Stimulated activated CD4-positive, alpha-beta T cell treated with anti-CD3 and anti-CD28 coated beads, Interleukin-4, amount 100 ng/mL, for 48 hours (primary cell): ENCODE data around the gene OLAH.
"Not testable (repeated sequence)": the region's sequence is repeated elsewhere in the genome, so short reads cannot be mapped to it uniquely, and the experiment has no call there.

Experiments used
- DNase-seq, 2 donors: peaks; one replicate each; pipeline ENCODE4 v3.0.0-alpha.2; 2020; ENCODE audit warnings: low read depth in 2 of 2

The OLAH gene

DNA sequence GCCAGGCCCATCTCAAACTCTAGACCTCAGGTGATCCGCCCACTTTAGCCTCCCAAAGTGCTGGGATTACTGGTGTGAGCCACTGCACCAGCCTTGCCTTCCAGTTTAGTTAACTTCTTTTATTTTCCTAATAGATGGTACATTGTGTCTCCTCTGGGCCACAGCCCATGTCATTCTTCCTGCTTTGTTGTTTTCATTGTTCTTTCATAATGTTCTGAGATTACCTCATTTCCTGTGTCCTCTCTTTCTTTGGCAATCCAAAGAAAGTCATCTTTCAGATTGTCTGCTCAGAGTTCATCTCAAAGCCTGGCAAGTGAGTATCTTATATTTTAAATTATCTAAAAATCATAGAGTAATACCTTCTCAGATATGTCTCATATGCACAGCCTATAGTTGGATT lies at the start of gene OLAH:
Gene OLAH (plus strand): TSS at position 270 of the 400 bp plus-strand sequence. CDS start 3,346 bp downstream, outside the sequence.
- no peak for DNase-seq

DNA sequence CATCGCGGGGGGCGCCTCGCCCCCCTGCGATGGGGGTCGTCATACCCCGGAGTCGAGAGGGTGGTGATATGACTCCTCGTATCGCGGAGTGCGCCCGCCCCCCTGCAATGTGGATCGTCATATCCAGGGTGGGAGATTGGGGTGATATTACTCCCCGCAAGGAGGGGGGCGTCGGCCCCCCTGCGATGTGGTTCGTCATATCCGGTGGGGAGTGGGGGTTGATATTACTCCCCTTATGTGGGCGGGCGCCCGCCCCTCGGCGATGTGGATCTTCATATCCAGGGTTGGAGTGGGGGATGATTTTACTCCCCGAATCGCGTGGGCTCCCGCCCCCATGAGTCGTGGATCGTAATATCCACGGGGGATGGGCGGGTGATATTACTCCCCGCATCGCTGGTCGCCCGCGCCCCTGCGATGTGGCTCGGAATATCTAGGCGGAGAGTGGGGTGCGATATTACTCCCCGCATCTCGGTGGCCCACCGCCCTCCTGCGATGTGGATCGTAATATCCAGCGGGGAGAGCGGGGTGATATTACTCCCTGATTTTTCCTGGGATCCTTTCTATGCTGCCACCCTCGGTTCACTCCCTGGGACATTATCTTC lies 47.7 kb upstream of the OLAH start:
- no peak for DNase-seq

DNA sequence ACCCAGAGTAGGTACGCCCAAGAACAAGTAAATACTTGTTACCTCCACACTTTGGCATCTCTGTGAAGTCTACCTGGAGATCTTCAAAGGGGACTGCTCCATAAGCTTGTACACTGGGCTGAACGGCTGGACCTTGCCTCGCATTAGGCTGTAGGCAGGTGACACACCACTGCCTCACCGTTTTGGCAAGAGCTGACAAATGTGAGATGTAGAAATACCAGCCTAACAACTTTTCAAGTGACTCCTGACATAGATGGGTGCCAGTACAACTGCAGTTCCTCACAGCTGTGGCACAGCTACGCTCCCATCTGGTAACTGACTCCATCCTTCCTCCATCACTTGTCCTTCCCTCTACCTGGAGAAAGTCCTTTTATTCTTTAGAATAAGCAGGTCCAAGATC lies 30.2 kb upstream of the OLAH start:
- not testable (repeated sequence) for DNase-seq

DNA sequence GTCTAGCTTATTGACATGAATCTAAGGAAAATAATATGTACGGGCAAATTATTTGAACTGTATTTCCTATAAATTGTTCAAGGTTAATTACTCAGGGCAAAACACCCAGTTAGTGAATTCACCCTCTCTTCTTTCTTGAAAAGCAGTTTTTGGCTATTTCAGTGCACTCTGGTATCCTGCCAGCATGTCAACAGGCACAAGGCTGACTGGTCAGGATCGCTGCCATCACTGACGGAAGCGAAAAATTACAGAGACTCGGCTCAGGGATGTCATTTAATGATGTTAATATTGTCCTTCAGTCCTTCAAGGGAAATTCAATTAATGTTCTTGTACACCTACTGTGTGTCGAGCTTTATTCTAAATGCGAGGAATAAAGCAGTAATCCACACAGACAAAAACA lies 28.3 kb upstream of the OLAH start:
- no peak for DNase-seq

DNA sequence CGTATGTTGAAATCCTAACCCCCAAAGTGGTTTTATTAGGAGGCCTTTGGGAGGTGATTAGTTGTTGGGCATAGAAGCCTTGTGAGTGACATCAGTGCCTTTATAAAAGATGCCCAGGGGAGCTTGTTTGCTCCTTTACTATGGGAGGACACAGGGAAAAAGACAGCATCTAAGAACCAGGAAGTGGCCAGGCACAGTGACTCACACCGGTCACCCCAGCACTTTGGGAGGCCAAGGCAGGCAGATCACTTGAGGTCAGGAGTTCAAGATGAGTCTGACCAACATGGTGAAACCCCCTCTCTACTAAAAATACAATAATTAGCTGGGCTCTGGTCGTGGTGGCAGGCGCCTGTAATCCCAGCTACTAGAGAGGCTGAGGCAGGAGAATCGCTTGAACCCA lies 22.8 kb upstream of the OLAH start:
- not testable (repeated sequence) for DNase-seq

DNA sequence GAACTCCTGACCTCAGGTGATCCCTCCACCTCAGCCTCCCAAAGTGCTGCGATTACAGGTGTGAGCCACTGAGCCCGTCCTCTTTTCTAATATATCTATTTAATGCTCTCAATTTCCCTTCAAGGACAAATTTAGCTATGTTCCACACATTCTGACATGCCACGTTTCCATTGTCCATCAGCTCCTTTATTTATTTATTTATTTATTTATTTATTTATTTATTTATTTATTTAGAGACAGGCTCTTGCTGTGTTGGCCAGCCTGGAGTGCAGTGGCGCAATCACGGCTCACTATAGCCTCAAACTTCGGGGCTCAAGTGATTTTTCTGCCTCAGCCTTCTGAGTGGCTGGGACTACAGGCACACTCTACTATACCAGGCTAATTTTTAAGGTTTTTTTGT lies 20.7 kb upstream of the OLAH start:
- not testable (repeated sequence) for DNase-seq

DNA sequence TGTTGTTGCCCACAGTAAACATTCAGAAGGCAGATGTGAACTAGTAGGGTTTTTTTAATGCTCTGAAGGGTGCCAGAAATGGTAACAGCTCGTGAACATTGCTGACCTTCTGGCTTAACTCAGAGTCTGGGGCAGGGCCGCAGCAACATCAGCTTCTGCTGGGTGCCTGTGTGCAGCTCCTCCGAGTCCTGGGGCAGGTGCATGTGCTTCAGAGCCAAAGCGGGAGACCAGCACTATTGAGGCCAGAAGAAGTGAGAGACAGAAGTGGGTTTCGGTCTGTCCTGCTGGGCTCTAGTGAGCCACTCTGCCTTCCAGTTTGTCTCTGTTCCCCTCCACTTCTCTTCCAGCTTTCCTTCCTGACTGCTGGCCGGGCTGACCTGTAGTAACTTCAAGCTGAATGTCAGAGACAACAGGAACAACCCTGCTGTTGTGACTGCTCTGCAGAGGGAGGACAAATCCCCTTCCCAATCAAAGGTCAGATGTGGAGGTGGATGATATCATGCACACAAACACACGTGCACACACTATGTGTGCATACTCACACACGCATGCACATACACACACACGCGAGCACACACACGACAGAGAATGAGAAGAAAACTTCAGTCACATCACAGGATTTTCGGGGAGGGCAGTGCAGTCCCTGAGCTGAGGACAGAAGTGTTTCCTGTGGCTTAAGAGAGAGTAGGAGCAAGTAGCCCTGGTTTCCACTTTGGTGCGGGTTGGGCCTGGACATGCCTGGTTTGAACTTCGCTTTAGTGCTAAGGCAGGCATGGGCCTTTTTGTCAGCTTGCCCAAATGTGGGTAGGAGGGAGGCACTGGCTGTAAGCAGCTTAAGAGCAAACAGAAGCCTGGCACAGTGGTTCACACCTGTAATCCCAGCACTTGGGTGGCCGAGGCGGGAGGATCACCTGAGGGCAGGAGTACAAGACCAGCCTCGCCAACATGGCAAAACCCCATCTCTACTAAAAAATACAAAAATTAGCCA lies 19.4 kb upstream of the OLAH start:
- not testable (repeated sequence) for DNase-seq

DNA sequence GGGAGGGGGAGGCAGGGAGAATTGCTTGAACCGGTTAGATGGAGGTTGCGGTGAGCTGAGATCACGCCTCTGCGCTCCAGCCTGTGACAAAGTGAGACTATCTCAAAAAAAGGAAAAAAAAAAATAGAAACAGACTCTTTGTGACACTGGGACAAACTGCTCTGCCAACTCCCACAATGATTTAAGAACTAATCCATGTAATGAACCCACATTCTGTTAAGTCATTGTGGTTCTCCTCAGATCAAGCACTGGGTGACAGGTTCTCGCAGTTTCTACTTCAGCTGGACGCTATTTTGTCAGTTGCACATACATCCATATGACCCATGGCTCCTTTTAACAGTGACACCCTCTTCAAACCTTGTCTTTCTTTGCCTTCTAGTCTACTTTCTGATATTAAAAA lies 18.7 kb upstream of the OLAH start:
- not testable (repeated sequence) for DNase-seq

DNA sequence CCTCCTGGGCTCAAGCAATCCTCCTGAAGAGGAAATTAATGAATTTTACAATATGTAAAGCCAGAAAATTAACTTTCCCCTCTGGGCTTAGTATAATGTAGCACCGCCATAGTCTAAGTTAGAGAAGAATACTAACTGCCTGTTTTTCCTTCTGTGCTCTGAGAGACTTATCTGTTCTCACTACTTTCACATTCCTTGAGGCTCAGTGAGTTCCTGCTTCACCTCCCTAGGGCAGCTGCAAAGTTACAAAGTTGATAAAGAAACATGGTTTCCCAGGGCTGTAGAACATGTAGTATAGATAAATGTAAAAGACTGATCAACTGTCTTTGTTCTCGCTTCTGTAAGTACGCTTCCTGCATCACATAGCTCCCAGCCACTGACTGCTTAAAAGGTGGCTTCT lies 16.0 kb upstream of the OLAH start:
- no peak for DNase-seq

DNA sequence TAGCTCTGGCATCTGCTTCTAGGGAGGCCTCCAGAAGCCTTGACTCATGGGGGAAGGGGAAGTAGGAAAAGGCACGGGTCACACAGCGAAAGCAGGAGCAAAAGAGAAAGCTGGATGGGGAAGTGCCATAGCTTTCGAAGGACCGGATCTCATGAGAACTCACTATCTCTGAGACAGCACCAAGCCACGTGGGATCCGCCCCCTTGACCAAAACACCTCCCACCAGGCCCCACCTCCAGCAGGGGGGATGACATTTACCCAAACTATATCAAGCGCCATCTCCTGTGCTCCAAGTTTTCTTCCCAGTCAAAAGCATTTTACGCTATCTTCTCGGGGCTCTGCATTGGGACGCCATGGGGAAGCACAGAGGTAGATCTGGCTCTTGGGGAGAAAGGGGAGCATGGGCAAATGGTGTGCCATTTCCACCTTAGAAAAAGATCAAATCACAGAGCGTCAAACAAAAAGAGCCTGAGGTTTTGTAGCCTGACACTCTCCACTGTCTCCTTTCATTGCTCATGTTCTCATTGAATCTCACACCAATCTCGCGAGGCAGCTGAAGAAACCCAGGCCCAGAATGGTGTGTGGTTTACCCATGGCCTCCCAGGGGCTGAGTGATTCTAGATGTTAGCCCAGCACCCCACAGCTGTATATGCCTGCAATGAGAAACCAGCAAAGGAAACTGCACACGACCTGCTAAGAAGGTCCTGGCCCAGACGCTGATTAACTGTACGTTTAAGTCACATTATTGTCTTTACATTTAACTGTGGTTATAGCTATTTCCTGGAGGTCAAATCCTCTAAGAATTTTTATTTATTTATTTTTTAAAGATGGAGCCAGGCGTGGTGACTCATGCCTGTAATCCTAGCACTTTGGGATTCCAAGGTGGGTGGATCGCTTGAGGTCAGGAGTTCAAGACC lies 8.1 kb upstream of the OLAH start:
- DNase-seq = no peak

DNA sequence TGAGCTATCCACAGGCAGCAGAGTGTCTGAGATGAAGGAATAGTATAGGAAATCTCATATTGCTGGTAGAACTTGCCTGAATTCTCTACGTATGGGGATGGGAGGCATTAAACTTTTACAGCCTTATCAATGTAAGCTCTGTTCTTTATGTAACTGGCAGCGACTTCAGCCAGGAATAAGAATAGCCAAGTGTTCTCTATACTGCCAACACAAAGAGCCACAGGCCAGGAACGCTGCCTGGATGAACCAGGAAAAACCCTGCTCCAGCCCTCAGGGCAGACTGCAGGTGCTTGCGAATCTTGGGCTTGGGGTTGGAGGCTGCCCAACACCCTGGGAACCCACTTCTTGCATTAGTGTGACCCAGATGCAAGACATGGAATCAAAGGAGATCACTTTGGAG lies 6.1 kb upstream of the OLAH start:
- no peak for DNase-seq

DNA sequence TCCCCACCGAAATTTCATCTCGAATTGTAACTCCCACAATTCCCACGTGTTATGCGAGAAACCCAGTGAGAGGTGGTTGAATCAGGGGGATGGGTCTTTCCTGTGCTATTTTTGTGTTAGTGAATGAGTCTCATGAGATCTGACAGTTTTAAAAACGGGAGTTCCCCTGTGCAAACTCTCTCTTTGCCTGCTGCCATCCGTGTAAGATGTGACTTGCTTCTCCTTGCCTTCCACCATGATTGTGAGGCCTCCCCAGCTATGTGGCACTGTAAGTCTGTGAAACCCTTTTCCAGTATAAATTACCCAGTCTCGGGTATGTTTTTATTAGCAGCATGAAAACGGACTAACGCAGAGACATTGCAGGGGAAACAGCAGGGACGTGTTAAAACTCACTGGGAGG lies 5.3 kb upstream of the OLAH start:
- no peak for DNase-seq

DNA sequence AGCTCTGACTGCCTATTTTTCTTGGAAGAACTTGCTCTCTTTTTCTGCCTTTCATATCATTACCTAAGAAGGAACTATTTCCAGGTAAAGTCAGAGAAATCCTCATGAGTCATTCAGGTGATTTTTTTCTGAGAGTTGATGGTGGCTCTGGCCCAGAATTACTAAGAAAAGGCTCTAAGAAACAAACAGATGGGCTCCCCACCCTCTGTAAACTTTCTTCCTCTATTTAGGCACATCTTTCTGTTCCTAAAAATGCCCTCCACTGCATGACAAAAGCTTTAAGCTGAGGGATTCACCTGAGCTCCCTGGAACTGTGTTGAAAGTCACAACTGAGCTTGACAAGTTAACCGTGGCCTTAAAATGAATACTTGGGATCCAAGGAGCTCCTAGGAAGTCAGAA lies 1.6 kb downstream of the OLAH start:
- no peak for DNase-seq

DNA sequence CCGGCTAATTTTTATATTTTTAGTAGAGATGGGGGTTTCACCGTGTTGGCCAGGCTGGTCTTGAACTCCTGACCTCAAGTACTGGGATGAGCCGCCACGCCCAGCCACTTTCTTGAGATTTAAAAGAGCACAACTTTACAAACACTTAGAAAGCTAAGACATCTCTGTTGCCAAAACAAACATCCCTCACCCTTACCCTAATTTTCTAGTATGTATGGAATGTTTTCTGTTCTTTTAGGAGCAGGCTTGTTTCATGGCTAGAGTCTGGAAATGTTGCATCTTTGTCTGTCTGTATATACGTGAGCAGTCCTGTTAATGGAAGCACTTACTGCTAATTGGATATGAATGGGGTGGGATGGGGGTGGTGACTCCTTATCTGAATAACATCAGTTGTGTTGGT lies 2.9 kb downstream of the OLAH start:
- DNase-seq = no peak

DNA sequence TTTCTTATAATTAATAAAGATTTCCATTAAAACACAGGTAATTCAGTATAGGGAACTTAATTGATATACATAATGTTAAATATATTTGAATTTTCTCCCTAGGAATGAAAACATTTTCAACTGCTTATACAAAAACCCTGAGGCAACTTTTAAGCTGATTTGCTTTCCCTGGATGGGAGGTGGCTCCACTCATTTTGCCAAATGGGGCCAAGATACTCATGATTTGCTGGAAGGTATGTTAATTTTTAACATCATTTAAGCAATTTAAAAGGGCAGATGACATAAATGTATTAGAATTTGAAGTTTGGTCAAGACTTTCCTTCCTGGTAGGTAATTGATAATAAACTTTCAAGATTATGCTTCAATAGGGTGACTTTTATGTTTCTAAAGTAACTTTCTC lies 5.8 kb downstream of the OLAH start:
- no peak for DNase-seq

DNA sequence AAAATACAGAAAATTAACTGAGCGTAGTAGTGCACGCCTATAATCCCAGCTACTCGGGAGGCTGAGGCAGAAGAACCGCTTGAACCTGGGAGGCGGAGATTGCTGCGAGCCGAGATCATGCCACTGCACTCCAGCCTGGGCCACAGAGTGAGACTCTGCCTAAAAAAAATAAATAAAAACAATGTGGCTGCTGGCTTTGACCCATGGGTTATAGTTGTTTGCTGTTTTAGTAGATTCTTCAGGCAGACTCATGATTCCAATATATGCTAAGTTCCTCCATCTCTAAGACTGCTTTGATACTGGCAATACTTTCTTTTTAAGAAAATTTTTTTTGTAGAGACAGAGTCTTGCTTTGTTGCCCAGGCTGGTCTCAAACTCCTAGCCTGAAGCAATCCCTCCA lies 8.4 kb downstream of the OLAH start:
- DNase-seq = no peak

DNA sequence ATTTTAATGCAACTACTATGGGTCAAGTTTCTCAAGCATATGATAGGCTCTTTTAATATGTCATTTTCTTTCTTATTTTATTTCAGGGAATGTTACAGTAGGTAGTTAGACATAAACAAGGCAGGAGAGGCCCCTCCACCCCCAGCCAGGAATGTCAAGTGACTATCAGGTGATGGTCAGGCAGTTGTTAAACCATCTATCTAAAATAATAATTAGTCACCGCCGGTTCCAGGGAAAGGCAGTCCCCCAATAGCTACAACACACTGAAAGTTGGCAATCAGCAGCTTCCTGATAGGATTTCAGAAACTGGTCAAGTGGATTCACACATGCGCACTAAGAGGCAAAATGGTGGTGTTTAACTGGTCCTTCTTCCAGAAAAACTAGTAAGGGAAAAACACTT lies 9.3 kb downstream of the OLAH start:
- DNase-seq = no peak

DNA sequence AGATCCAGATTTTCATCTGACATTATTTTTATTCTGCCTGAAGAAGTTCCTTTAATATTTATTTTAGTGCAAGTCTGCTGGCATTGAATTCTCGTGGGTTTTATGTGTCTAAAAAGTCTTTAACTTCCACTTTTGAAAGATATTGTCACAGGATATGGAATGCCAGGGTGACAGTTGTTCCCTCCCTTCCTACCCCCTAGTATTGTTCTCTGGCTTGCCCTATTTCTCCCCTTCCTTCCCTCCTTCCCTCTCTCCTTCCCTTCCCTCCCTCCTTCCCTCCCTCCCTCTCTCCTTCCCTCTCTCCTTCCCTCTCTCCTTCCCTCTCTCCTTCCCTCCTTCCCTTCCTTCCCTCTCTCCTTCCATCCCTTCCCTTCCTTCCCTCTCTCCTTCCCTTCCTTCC lies 14.9 kb downstream of the OLAH start:
- DNase-seq = no peak

DNA sequence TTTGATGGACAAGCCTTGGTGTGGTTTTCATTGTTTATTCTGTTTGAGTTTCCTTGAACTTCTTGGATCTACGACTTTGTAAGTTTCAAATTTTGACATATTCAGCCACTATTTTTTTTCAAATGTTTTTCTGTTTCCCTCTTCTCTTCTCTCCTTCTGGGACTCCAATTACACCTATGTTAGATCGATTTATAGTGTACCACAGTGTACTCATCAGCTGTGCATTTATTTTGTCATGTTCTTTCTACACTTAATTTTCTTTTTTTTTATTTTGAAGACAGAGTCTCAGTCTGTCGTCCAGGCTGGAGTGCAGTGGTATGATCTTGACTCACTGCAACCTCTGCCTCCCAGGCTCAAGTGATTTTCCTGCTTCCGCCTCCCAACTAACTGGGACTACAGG lies 16.2 kb downstream of the OLAH start:
- no peak for DNase-seq

DNA sequence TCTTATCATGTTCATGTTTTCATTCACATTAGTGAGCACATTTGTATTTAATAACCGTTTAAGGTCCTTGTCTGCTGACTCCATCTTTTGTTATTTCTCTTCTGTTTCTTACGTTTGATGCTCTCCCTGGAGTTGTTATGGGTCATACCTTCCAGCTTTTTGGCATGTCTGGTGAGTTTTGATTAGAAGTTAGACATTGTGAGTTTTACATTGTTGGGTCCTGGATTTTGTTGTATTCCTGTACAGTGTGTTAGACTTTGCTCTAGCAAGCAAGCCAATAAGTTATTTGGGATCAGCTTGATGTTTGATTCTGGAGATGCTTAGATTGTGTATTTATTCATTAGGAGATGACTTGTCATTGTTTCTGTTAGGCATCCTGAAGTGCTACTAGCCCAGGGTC lies 16.9 kb downstream of the OLAH start:
- no peak for DNase-seq

DNA sequence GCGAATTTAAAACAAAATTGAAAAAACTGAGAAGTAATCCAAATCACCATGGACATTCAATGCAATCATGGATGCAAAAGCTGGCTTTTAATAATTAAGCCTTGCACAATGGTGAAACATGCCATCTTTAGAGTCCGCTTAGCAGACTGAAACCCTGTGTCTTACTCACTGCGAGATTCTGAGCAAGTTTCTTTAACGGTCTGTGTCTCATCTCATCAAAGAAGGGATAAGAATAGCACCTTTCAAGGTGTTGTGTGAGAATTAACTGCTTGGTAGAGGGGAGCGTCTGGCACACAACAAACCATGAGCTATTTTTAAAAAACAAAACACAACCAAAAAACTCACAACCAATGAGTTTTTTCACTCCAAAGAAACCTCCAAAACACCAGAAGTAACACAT lies 23.4 kb downstream of the OLAH start:
- DNase-seq = no peak

DNA sequence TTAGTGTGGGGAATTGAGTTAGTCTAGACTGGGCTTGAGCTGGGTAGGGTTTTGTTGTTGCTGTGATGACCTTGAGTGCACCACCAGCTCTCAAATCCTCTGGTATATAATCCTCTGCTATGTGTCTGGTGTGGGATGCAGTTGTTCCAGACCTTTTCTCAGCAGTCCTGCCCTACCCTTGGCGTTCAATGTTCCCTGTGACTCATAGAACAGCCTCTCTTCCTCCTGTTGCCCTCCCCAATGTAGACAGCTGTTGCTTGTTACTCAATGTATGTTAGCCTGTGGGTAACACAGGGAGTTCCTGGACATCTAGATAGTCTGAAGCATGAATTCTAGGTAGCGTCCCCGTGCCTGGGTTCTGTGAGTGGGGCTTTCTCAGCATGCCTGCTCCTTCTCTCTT lies 25.1 kb downstream of the OLAH start:
- no peak for DNase-seq
